22Rv1 (cell line): Measurements from ENCODE around the gene BCAS4.

ENCODE experiments used
- ZFX ChIP-seq: fragments of 450-650 bp; IDR thresholded peaks from 2 replicates; pipeline ENCODE4 v1.6.1; 2017; ENCODE audit warnings: antibody characterized with exemption, borderline replicate concordance
- TF ChIP-seq, protein P1 (sequence below): fragments of 450-650 bp; IDR thresholded peaks from 2 replicates; pipeline ENCODE4 v1.5.1; 2017; ENCODE audit warnings: mild to moderate bottlenecking

DNA sequence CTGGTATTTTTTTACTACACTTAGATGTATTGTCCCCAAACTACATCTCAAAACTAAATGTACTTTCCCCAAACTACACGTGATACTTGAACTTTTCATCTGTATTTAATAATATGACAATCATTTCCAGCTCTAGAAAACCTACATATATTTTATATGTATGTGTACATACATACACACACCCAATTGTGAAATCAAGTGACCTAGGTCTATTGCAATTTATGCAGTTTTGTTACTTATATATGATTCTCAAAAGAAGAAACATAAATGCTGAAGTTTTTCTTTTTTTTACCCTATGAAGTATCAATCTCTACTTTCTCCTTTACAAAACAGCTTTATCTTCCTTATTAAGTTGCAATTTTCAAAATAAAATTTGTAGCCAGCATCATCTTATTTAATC lies 131.7 kb downstream of the BCAS4 start:
- TF ChIP-seq, protein P1, sequence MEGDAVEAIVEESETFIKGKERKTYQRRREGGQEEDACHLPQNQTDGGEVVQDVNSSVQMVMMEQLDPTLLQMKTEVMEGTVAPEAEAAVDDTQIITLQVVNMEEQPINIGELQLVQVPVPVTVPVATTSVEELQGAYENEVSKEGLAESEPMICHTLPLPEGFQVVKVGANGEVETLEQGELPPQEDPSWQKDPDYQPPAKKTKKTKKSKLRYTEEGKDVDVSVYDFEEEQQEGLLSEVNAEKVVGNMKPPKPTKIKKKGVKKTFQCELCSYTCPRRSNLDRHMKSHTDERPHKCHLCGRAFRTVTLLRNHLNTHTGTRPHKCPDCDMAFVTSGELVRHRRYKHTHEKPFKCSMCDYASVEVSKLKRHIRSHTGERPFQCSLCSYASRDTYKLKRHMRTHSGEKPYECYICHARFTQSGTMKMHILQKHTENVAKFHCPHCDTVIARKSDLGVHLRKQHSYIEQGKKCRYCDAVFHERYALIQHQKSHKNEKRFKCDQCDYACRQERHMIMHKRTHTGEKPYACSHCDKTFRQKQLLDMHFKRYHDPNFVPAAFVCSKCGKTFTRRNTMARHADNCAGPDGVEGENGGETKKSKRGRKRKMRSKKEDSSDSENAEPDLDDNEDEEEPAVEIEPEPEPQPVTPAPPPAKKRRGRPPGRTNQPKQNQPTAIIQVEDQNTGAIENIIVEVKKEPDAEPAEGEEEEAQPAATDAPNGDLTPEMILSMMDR: no peak
- no peak for TF ChIP-seq ZFX
